HepG2 (cell line): ENCODE measurements around the gene RERE. TPM values are rescaled to one million over a fixed set of nuclear protein-coding genes. Genes with fewer than 3 reads are reported as not detected.

ENCODE experiments used
- ARID4A ChIP-seq: sonication (generic); formaldehyde crosslinking; IDR thresholded peaks from 2 replicates; pipeline ENCODE4 v1.5.0; 2020; ENCODE audit warnings: mild to moderate bottlenecking, missing genetic modification reagents, borderline replicate concordance
- CREB1 ChIP-seq, 2 experiments: fragments of 450-650 bp in 1 of 2; IDR thresholded peaks; 2 replicates each; pipeline ENCODE4 v1.6.1; 2016 to 2017; ENCODE audit warnings: control low read depth in 1 of 2, mild to moderate bottlenecking in 1 of 2, missing compliant biosample characterization in 1 of 2, missing genetic modification characterization in 1 of 2
- HINFP ChIP-seq: sonication (generic); formaldehyde crosslinking; IDR thresholded peaks from 2 replicates; pipeline ENCODE4 v1.4.0; 2020; ENCODE audit warnings: low read depth, mild to moderate bottlenecking, missing genetic modification reagents
- REL ChIP-seq: sonication (generic); formaldehyde crosslinking; conservative IDR thresholded peaks from 2 replicates; pipeline ENCODE4 v1.8.0; 2022; ENCODE audit warnings: mild to moderate bottlenecking, missing genetic modification reagents, moderate library complexity
- ZBTB26 ChIP-seq: IDR thresholded peaks from 2 replicates; pipeline ENCODE4 v1.6.1; 2016; ENCODE audit warnings: missing compliant biosample characterization, missing genetic modification reagents, borderline replicate concordance
- ZBTB3 ChIP-seq: sonication (generic); formaldehyde crosslinking; IDR thresholded peaks from 2 replicates; pipeline ENCODE4 v1.4.0; 2020; ENCODE audit warnings: low read depth, mild to moderate bottlenecking, moderate library complexity, missing genetic modification reagents, borderline replicate concordance
- ZNF589 ChIP-seq: sonication (generic); formaldehyde crosslinking; conservative IDR thresholded peaks from 2 replicates; pipeline ENCODE4 v1.8.0; 2022; ENCODE audit warnings: mild to moderate bottlenecking, moderate library complexity, missing genetic modification reagents
- ZNF792 ChIP-seq: IDR thresholded peaks from 2 replicates; pipeline ENCODE4 v1.6.1; 2016
- polyA plus RNA-seq, 8 experiments: library from polyadenylated mRNA; depleted of rRNA in 3 of 8; stranded (reverse) in 7 of 8; unstranded in 1 of 8; fragments of >200 nt; fragmentation: Illumina TruSeq in 4 of 8; extraction: Trizol in 4 of 8; gene quantifications; 2 replicates each; pipeline versions ENCODE4 v1.2.1 to v1.2.3, GENCODE V29; 2011 to 2016; ENCODE audit warnings: low read depth in 4 of 8, missing spikeins in 1 of 8, mixed read lengths in 1 of 8; ENCODE audit not compliant: insufficient read depth in 1 of 8
- total RNA-seq, 5 experiments: library from RNA; depleted of rRNA; stranded (reverse); fragments of >200 nt; fragmentation: Illumina TruSeq; extraction: Trizol; gene quantifications; 2 replicates each; pipeline ENCODE4 v1.2.3, GENCODE V29; 2016; ENCODE audit warnings: low read depth in 1 of 5

The RERE gene
- total and polyA plus RNA-seq, 2 of the 13 experiments (the other 11 are each of a cell fraction or from before 2014, with no cell fraction given) = 18.3 to 21.9 TPM

- TF ChIP-seq ZBTB3 = no peak
- no peak for TF ChIP-seq REL (CRISPR knock-in tag)
- no peak for TF ChIP-seq ZBTB26 (CRISPR knock-in tag)
- no peak for TF ChIP-seq ARID4A (CRISPR knock-in tag)
- no peak for TF ChIP-seq CREB1 (IDR thresholded peaks at IDR 0.05)
- TF ChIP-seq CREB1 (CRISPR knock-in tag; IDR thresholded peaks at IDR 0.05) = no peak
- no peak for TF ChIP-seq ZNF792 (CRISPR knock-in tag)
- no peak for TF ChIP-seq HINFP (CRISPR knock-in tag)
- no peak for TF ChIP-seq ZNF589 (CRISPR knock-in tag)
Measured at GRCh38 chr1:8388732-8389562, 428.5 kb downstream of the RERE start (continued).
